Karpas-422 (cell line): ENCODE data around the gene FAM171A1. TPM values are rescaled to one million over a fixed set of nuclear protein-coding genes. Genes with fewer than 3 reads are reported as not detected.

Experiments used
- DNase-seq: peaks from one replicate; pipeline ENCODE4 v3.0.0-alpha.2; 2015
- H2AFZ ChIP-seq: fragments of 200-600 bp; sonication (generic); 2 replicates; pipeline ENCODE4 v1.6.1; 2014; ENCODE audit warnings: antibody characterized with exemption, low read length, mixed read lengths
- H3K27ac ChIP-seq: fragments of 200-600 bp; sonication (generic); 2 replicates; pipeline ENCODE4 v1.5.1; 2014; ENCODE audit warnings: mild to moderate bottlenecking, low read length, moderate library complexity
- H3K27me3 ChIP-seq: fragments of 200-600 bp; sonication (generic); 2 replicates; pipeline ENCODE4 v1.6.1; 2014; ENCODE audit warnings: low read length, mixed read lengths
- H3K36me3 ChIP-seq: fragments of 200-600 bp; sonication (generic); 2 replicates; pipeline ENCODE4 v1.6.1; 2014; ENCODE audit warnings: low read length, mixed read lengths; ENCODE audit not compliant: insufficient read depth
- H3K4me1 ChIP-seq: fragments of 200-600 bp; sonication (generic); 2 replicates; pipeline ENCODE4 v1.6.1; 2014; ENCODE audit warnings: mild to moderate bottlenecking, low read length, mixed read lengths
- H3K4me2 ChIP-seq: fragments of 200-600 bp; sonication (generic); 2 replicates; pipeline ENCODE4 v1.6.1; 2014; ENCODE audit warnings: low read length, low read depth, mild to moderate bottlenecking; ENCODE audit not compliant: poor library complexity, severe bottlenecking
- H3K4me3 ChIP-seq: fragments of 200-600 bp; sonication (generic); 2 replicates; pipeline ENCODE4 v1.5.1; 2014; ENCODE audit warnings: mild to moderate bottlenecking, antibody characterized with exemption, low read length, mixed read lengths
- H3K79me2 ChIP-seq: fragments of 200-600 bp; sonication (generic); 2 replicates; pipeline ENCODE4 v1.6.1; 2014; ENCODE audit warnings: mild to moderate bottlenecking, low read length, mixed read lengths
- H3K9ac ChIP-seq: fragments of 200-600 bp; sonication (generic); 2 replicates; pipeline ENCODE4 v1.6.0; 2014; ENCODE audit warnings: low read length
- H3K9me2 ChIP-seq: fragments of 200-600 bp; sonication (generic), shearing (Covaris generic); replicated peaks from 2 replicates; pipeline ENCODE4 v1.6.0; 2014; ENCODE audit warnings: mild to moderate bottlenecking, low read length, moderate library complexity; ENCODE audit not compliant: insufficient read depth
- H3K9me3 ChIP-seq: fragments of 300-700, 200-600 bp; sonication (generic); 2 replicates; pipeline ENCODE4 v1.6.1; 2014; ENCODE audit warnings: low read length, mixed read lengths
- H4K20me1 ChIP-seq: fragments of 200-600 bp; sonication (generic); 2 replicates; pipeline ENCODE4 v1.6.1; 2014; ENCODE audit warnings: mild to moderate bottlenecking, antibody characterized with exemption, low read length, low read depth; ENCODE audit not compliant: insufficient read depth
- total RNA-seq: library from RNA; depleted of rRNA; stranded (reverse); fragments of >200 nt; shearing (Covaris generic); gene quantifications from 2 replicates; pipeline ENCODE4 v1.2.3, GENCODE V29; 2014; ENCODE audit warnings: low replicate concordance

Gene FAM171A1
- total RNA-seq, 1 experiment from 2014 or later: not detected

- Histone ChIP-seq H3K9ac (no peak overlapping the region), H3K36me3 (no peaks in the 10 kb centered on the region), H3K79me2 (no peaks in the 10 kb centered on the region), H2AFZ (no peak overlapping the region), H3K27ac (no peak overlapping the region), H3K9me2 (no peaks in the 10 kb centered on the region), H3K9me3 (no peaks in the 10 kb centered on the region), H3K4me2 (no peak overlapping the region), H3K27me3 (no peaks in the 10 kb centered on the region), H3K4me1 (no peaks in the 10 kb centered on the region), H3K4me3 (no peak overlapping the region), H4K20me1 (no peaks in the 10 kb centered on the region)
- no peak for DNase-seq
These were observed 17.5 kb downstream of the FAM171A1 start for GRCh38 chr10:15353471-15354017.

GRCh38 chr10:15352836-15353235 is 18.3 kb downstream of the FAM171A1 start:
- H3K4me2 ChIP-seq: no peak overlapping the region
- H3K9me3 ChIP-seq: no peaks in the 10 kb centered on the region
- H3K79me2 ChIP-seq: no peaks in the 10 kb centered on the region
- no peak overlapping the region for H3K27ac ChIP-seq
- no peaks in the 10 kb centered on the region for H3K9me2 ChIP-seq
- H3K36me3 ChIP-seq: no peaks in the 10 kb centered on the region
- no peaks in the 10 kb centered on the region for H3K27me3 ChIP-seq
- H3K4me3 ChIP-seq: no peak overlapping the region
- no peak for DNase-seq
- H2AFZ ChIP-seq: no peak overlapping the region
- no peak overlapping the region for H3K9ac ChIP-seq
- H3K4me1 ChIP-seq: no peaks in the 10 kb centered on the region
- no peaks in the 10 kb centered on the region for H4K20me1 ChIP-seq

- Histone ChIP-seq H3K36me3 (no peaks in the 10 kb centered on the region), H3K4me3 (no peak overlapping the region), H3K27me3 (no peaks in the 10 kb centered on the region), H2AFZ (no peak overlapping the region), H3K27ac (no peak overlapping the region), H3K9me3 (no peaks in the 10 kb centered on the region), H3K9ac (no peak overlapping the region), H3K79me2 (no peaks in the 10 kb centered on the region), H3K4me1 (no peaks in the 10 kb centered on the region), H4K20me1 (no peaks in the 10 kb centered on the region), H3K9me2 (no peaks in the 10 kb centered on the region), H3K4me2 (no peak overlapping the region)
- no peak for DNase-seq
These were observed 18.9 kb downstream of the FAM171A1 start for GRCh38 chr10:15352201-15352600.

- Histone ChIP-seq H3K4me1 (no peaks in the 10 kb centered on the region), H3K27me3 (no peaks in the 10 kb centered on the region), H3K9me2 (no peaks in the 10 kb centered on the region), H4K20me1 (no peaks in the 10 kb centered on the region), H3K4me2 (no peak overlapping the region), H3K36me3 (no peaks in the 10 kb centered on the region), H3K27ac (no peak overlapping the region), H3K79me2 (no peaks in the 10 kb centered on the region), H2AFZ (no peak overlapping the region), H3K4me3 (no peak overlapping the region), H3K9ac (no peak overlapping the region), H3K9me3 (no peaks in the 10 kb centered on the region)
- no peak for DNase-seq
These were observed 19.8 kb downstream of the FAM171A1 start for GRCh38 chr10:15351099-15351820.

- H3K4me3 ChIP-seq: no peak overlapping the region
- no peaks in the 10 kb centered on the region for H3K79me2 ChIP-seq
- peaks cover 7% of the 10 kb centered on the region for H3K4me1 ChIP-seq
- no peak overlapping the region for H3K27ac ChIP-seq
- H3K9me3 ChIP-seq: no peaks in the 10 kb centered on the region
- no peak overlapping the region for H3K4me2 ChIP-seq
- no peak overlapping the region for H2AFZ ChIP-seq
- no peak overlapping the region for H3K9ac ChIP-seq
- no peaks in the 10 kb centered on the region for H3K36me3 ChIP-seq
- H3K27me3 ChIP-seq: no peaks in the 10 kb centered on the region
- H4K20me1 ChIP-seq: no peaks in the 10 kb centered on the region
- H3K9me2 ChIP-seq: no peaks in the 10 kb centered on the region
- DNase-seq: no peak
These were observed 22.0 kb downstream of the FAM171A1 start for GRCh38 chr10:15349112-15349511.

DNA sequence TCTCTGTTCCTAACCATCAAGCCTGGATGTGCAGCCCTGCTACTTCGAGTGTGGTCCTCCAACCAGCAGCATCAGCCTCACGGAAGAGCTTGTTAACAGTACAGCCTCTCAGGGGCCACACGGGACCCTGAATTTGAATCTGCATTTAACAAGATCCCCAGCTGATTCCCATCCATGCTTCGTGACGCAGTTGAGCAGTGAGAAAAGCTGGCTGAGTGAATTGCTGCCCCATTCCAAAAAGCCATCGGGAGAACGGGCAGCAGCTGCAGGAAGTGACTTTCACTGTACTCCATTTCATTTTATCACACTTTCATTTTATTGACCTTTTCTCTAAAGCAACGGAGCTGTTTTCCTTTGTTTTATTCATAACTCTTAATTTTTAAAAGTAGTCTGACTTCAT is 22.5 kb downstream of the FAM171A1 start:
- Histone ChIP-seq H4K20me1 (no peaks in the 10 kb centered on the region), H3K9me2 (no peaks in the 10 kb centered on the region), H3K36me3 (no peaks in the 10 kb centered on the region), H3K9ac (no peak overlapping the region), H2AFZ (no peak overlapping the region), H3K9me3 (no peaks in the 10 kb centered on the region), H3K27me3 (no peaks in the 10 kb centered on the region), H3K4me2 (no peak overlapping the region), H3K27ac (no peak overlapping the region), H3K4me1 (peaks cover 7% of the 10 kb centered on the region), H3K4me3 (no peak overlapping the region), H3K79me2 (no peaks in the 10 kb centered on the region)
- DNase-seq: no peak

GRCh38 chr10:15347150-15347549 is 23.9 kb downstream of the FAM171A1 start:
- Histone ChIP-seq H3K36me3 (no peaks in the 10 kb centered on the region), H3K4me1 (peaks cover 7% of the 10 kb centered on the region), H3K9me2 (no peaks in the 10 kb centered on the region), H3K4me3 (no peak overlapping the region), H3K9me3 (no peaks in the 10 kb centered on the region), H2AFZ (no peak overlapping the region), H3K27me3 (no peaks in the 10 kb centered on the region), H4K20me1 (no peaks in the 10 kb centered on the region), H3K4me2 (no peak overlapping the region), H3K9ac (no peak overlapping the region), H3K27ac (no peak overlapping the region), H3K79me2 (no peaks in the 10 kb centered on the region)
- no peak for DNase-seq

- no peak overlapping the region for H2AFZ ChIP-seq
- no peak overlapping the region for H3K27ac ChIP-seq
- no peak overlapping the region for H3K9ac ChIP-seq
- peaks cover 7% of the 10 kb centered on the region for H3K4me1 ChIP-seq
- H3K4me2 ChIP-seq: no peak overlapping the region
- H3K27me3 ChIP-seq: no peaks in the 10 kb centered on the region
- H3K9me2 ChIP-seq: no peaks in the 10 kb centered on the region
- H3K9me3 ChIP-seq: no peaks in the 10 kb centered on the region
- no peaks in the 10 kb centered on the region for H3K79me2 ChIP-seq
- H3K36me3 ChIP-seq: no peaks in the 10 kb centered on the region
- no peaks in the 10 kb centered on the region for H4K20me1 ChIP-seq
- H3K4me3 ChIP-seq: no peak overlapping the region
- no peak for DNase-seq
These were observed 24.5 kb downstream of the FAM171A1 start for GRCh38 chr10:15346440-15347141.
